ENCODE data around the gene GPR25. TPM values are rescaled to one million over a fixed set of nuclear protein-coding genes. Genes with fewer than 3 reads are reported as not detected.

Gene GPR25
- total RNA-seq, 2 donors from 2014 or later, result not detected

GRCh38 chr1:200899015-200899386, 26.2 kb downstream of the GPR25 start:
- no peaks in the 10 kb centered on the region for H3K4me1 ChIP-seq (ENCODE audit: control insufficient read depth in 1 of 2, low read depth in 2 of 2)
- no peak for TF ChIP-seq CTCF (IDR thresholded peaks at IDR 0.05)
- no peak overlapping the region for H3K27ac ChIP-seq
- DNase-seq (ENCODE audit: low spot score), result no peak
- no peak overlapping the region for H3K4me3 ChIP-seq
- no peaks in the 10 kb centered on the region for H3K9me3 ChIP-seq
- no peaks in the 10 kb centered on the region for H3K36me3 ChIP-seq
- no peak for ATAC-seq (ENCODE audit: insufficient number of reproducible peaks, low FRiP score, low read depth)
- H3K27me3 ChIP-seq (replicated peaks; ENCODE audit: insufficient read depth), result no peaks in the 10 kb centered on the region

GRCh38 chr1:200899451-200899915, 26.7 kb downstream of the GPR25 start:
- no peaks in the 10 kb centered on the region for H3K36me3 ChIP-seq
- ATAC-seq (ENCODE audit: insufficient number of reproducible peaks, low FRiP score, low read depth) (no peak), DNase-seq (ENCODE audit: low spot score) (no peak)
- no peak overlapping the region for H3K4me3 ChIP-seq
- no peaks in the 10 kb centered on the region for H3K4me1 ChIP-seq (ENCODE audit: control insufficient read depth in 1 of 2, low read depth in 2 of 2)
- H3K9me3 ChIP-seq, result no peaks in the 10 kb centered on the region
- no peak overlapping the region for H3K27ac ChIP-seq
- H3K27me3 ChIP-seq (replicated peaks; ENCODE audit: insufficient read depth), result no peaks in the 10 kb centered on the region
- no peak for TF ChIP-seq CTCF (IDR thresholded peaks at IDR 0.05)

GRCh38 chr1:200899954-200900867, 27.4 kb downstream of the GPR25 start:
- H3K4me3 ChIP-seq, result no peak overlapping the region
- no peaks in the 10 kb centered on the region for H3K4me1 ChIP-seq (ENCODE audit: control insufficient read depth in 1 of 2, low read depth in 2 of 2)
- no peak for DNase-seq (ENCODE audit: low spot score)
- H3K36me3 ChIP-seq, result no peaks in the 10 kb centered on the region
- H3K27me3 ChIP-seq (replicated peaks; ENCODE audit: insufficient read depth), result no peaks in the 10 kb centered on the region
- no peak for ATAC-seq (ENCODE audit: insufficient number of reproducible peaks, low FRiP score, low read depth)
- no peak for TF ChIP-seq CTCF (IDR thresholded peaks at IDR 0.05)
- no peaks in the 10 kb centered on the region for H3K9me3 ChIP-seq
- no peak overlapping the region for H3K27ac ChIP-seq

DNA sequence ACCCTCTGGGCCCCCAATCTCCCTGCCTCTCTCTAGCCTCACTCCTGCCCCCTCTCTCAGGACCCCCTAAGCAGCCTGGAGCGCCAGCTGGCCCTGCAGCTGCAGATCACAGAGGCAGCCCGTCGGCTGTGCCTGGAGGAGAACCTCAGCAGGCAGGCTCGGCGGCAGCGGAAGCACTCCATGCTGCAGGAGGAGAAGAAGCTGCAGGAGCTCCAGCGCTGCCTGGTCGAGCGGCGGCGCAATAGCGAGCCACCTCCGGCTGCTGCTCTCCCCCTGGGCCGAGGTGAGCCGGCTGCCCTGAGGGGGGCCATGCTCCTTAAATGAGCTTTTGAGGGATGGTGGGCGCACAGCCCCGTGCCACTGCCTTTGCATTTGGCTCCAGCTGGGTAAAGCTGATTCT, 28.1 kb downstream of the GPR25 start:
- Histone ChIP-seq H3K4me3 (no peak overlapping the region), H3K4me1 (ENCODE audit: control insufficient read depth in 1 of 2, low read depth in 2 of 2) (no peaks in the 10 kb centered on the region), H3K27me3 (replicated peaks; ENCODE audit: insufficient read depth) (no peaks in the 10 kb centered on the region), H3K27ac (no peak overlapping the region), H3K9me3 (no peaks in the 10 kb centered on the region), H3K36me3 (no peaks in the 10 kb centered on the region)
- DNase-seq (ENCODE audit: low spot score) (no peak), ATAC-seq (ENCODE audit: insufficient number of reproducible peaks, low FRiP score, low read depth) (no peak)
- TF ChIP-seq CTCF (IDR thresholded peaks at IDR 0.05), result no peak

GRCh38 chr1:200901350-200901749, 28.6 kb downstream of the GPR25 start:
- Histone ChIP-seq H3K4me3 (no peak overlapping the region), H3K9me3 (no peaks in the 10 kb centered on the region), H3K27ac (no peak overlapping the region), H3K27me3 (replicated peaks; ENCODE audit: insufficient read depth) (no peaks in the 10 kb centered on the region), H3K36me3 (no peaks in the 10 kb centered on the region), H3K4me1 (ENCODE audit: control insufficient read depth in 1 of 2, low read depth in 2 of 2) (no peaks in the 10 kb centered on the region)
- DNase-seq (ENCODE audit: low spot score) (no peak), ATAC-seq (ENCODE audit: insufficient number of reproducible peaks, low FRiP score, low read depth) (no peak)
- TF ChIP-seq CTCF (IDR thresholded peaks at IDR 0.05), result no peak

Data from thoracic aorta (tissue), 2 donors.